Inflammatory macrophage (primary cell): ENCODE measurements around the gene OR10K2.
"Not testable (repeated sequence)": the region's sequence is repeated elsewhere in the genome, so short reads cannot be mapped to it uniquely, and the experiment has no call there.

Source experiments
- DNase-seq, 2 donors: peaks; one replicate each; pipeline ENCODE4 v3.0.0-alpha.2; 2020 to 2022
- total RNA-seq, 18 experiments: gene quantifications; one replicate each; lab custom pipeline; 2026; ENCODE audit warnings: mixed read lengths in 6 of 18, inconsistent platforms in 2 of 18; lab: John Stamatoyannopoulos, UW

The OR10K2 gene
- total RNA-seq, result 0 to 0.10 (median 0) reads per million in 18 experiments

- no peak for DNase-seq
Observed at GRCh38 chr1:158426137-158426536, at the start of gene OR10K2. OR10K2 (minus strand) TSS chr1:158426237; CDS start chr1:158420866, 5,371 bp downstream.

GRCh38 chr1:158471920-158472319 lies 45.9 kb upstream of the OR10K2 start, which contains the start of gene OR10R2:
OR10R2 (plus strand) TSS chr1:158472220; CDS start chr1:158472326, 106 bp downstream.
- DNase-seq, result no peak

GRCh38 chr1:158461534-158461933 lies 35.5 kb upstream of the OR10K2 start, which contains the start of gene OR10K1:
OR10K1 (plus strand) TSS chr1:158461834; CDS start chr1:158465562, 3,728 bp downstream.
- no peak for DNase-seq

GRCh38 chr1:158458263-158458662 lies 32.2 kb upstream of the OR10K2 start:
- DNase-seq, result no peak

- DNase-seq, result peak in 1 of 2 donors; percentile 59
Observed at GRCh38 chr1:158457246-158457645, 31.2 kb upstream of the OR10K2 start.

- DNase-seq, result no peak
Observed at GRCh38 chr1:158454537-158454936, 28.5 kb upstream of the OR10K2 start.

GRCh38 chr1:158445376-158445775 lies 19.3 kb upstream of the OR10K2 start:
- no peak for DNase-seq

GRCh38 chr1:158434741-158435140 lies 8.7 kb upstream of the OR10K2 start:
- peak; percentile 77 to 85 for DNase-seq

GRCh38 chr1:158430163-158430562 lies 4.1 kb upstream of the OR10K2 start:
- DNase-seq, result peak; percentile 69 to 87

GRCh38 chr1:158425027-158425426 lies 1.0 kb downstream of the OR10K2 start:
- DNase-seq, result peak; percentile 33 to 60

GRCh38 chr1:158422212-158422611 lies 3.8 kb downstream of the OR10K2 start:
- DNase-seq, result no peak

- no peak for DNase-seq
Observed at GRCh38 chr1:158417586-158417985, 8.5 kb downstream of the OR10K2 start.

GRCh38 chr1:158414651-158415345 lies 11.2 kb downstream of the OR10K2 start:
- DNase-seq, result no peak

- no peak for DNase-seq
Observed at GRCh38 chr1:158407092-158407491, 18.9 kb downstream of the OR10K2 start.

GRCh38 chr1:158400871-158401270 lies 25.2 kb downstream of the OR10K2 start:
- no peak for DNase-seq

- DNase-seq, result no peak
Observed at GRCh38 chr1:158398818-158399514, 27.1 kb downstream of the OR10K2 start, which contains the start of gene OR10T2. OR10T2 (minus strand) TSS chr1:158399466; CDS start chr1:158399466, 0 bp downstream.

GRCh38 chr1:158396646-158397045 lies 29.4 kb downstream of the OR10K2 start:
- DNase-seq, result no peak

- no peak for DNase-seq
Observed at GRCh38 chr1:158393476-158393875, 32.6 kb downstream of the OR10K2 start.

GRCh38 chr1:158391099-158391498 lies 34.9 kb downstream of the OR10K2 start:
- peak in 1 of 2 donors; percentile 27 for DNase-seq

GRCh38 chr1:158390331-158390730 lies 35.7 kb downstream of the OR10K2 start:
- DNase-seq, result no peak

- DNase-seq, result peak in 1 of 2 donors; percentile 33
Observed at GRCh38 chr1:158374860-158375259, 51.2 kb downstream of the OR10K2 start.

- not testable (repeated sequence) for DNase-seq
Observed at GRCh38 chr1:158374101-158374500, 51.9 kb downstream of the OR10K2 start.

- DNase-seq, result no peak
Observed at GRCh38 chr1:158371188-158371953, 54.7 kb downstream of the OR10K2 start.
